ENCODE measurements around the gene ARF5. TPM values are rescaled to one million over a fixed set of nuclear protein-coding genes. Genes with fewer than 3 reads are reported as not detected.

Gene ARF5
- polyA plus RNA-seq, 1 donor, result 225 TPM

- Histone ChIP-seq H3K9me3 (ENCODE audit: control insufficient read depth, low read depth, low read length) (peaks cover 9% of the 10 kb centered on the region), H3K27ac (ENCODE audit: low read length) (no peak overlapping the region), H3K27me3 (ENCODE audit: control insufficient read depth, insufficient read depth, low read length) (no peaks in the 10 kb centered on the region), H3K36me3 (ENCODE audit: control insufficient read depth, insufficient read depth, low read length) (no peaks in the 10 kb centered on the region), H3K4me1 (ENCODE audit: control insufficient read depth, insufficient read depth, low read length) (no peaks in the 10 kb centered on the region), H3K4me3 (ENCODE audit: low read length) (no peak overlapping the region)
- no CpG with 5 or more reads among the region's 6 CpGs for WGBS (ENCODE audit: insufficient coverage, low lambda C conversion rate)
- no peak for DNase-seq
Observed at GRCh38 chr7:127608446-127608845, 20.2 kb downstream of the ARF5 start.

DNA sequence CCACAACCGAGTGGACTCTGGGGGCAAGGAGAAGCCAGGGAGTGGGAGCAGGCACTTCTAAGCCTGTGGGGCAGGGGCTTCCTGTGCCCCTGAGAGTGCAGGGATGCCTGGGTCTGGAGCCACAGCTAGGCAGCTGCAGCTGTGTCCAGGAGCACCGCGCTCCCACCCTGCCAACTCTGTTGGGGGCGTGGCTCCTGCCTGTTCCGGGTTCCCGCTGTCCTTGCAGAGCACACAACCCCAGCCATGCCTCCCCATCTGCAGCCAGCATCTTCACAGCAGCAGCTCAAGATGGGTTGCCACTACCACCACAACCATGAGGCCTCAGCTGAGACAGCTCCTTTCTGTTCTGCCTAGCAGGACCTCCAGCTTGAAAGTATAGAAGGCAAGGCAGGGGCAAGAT is 21.1 kb downstream of the ARF5 start:
- Histone ChIP-seq H3K27ac (ENCODE audit: low read length) (no peak overlapping the region), H3K27me3 (ENCODE audit: control insufficient read depth, insufficient read depth, low read length) (no peaks in the 10 kb centered on the region), H3K4me1 (ENCODE audit: control insufficient read depth, insufficient read depth, low read length) (no peaks in the 10 kb centered on the region), H3K9me3 (ENCODE audit: control insufficient read depth, low read depth, low read length) (peaks cover 9% of the 10 kb centered on the region), H3K4me3 (ENCODE audit: low read length) (no peak overlapping the region), H3K36me3 (ENCODE audit: control insufficient read depth, insufficient read depth, low read length) (no peaks in the 10 kb centered on the region)
- DNase-seq, result no peak
- no CpG with 5 or more reads among the region's 6 CpGs for WGBS (ENCODE audit: insufficient coverage, low lambda C conversion rate)

- WGBS (ENCODE audit: insufficient coverage, low lambda C conversion rate), result no CpG with 5 or more reads among the region's 1 CpG
- no peak overlapping the region for H3K4me3 ChIP-seq (ENCODE audit: low read length)
- no peaks in the 10 kb centered on the region for H3K36me3 ChIP-seq (ENCODE audit: control insufficient read depth, insufficient read depth, low read length)
- peaks cover 23% of the 10 kb centered on the region for H3K27me3 ChIP-seq (ENCODE audit: control insufficient read depth, insufficient read depth, low read length)
- peaks cover 9% of the 10 kb centered on the region for H3K9me3 ChIP-seq (ENCODE audit: control insufficient read depth, low read depth, low read length)
- no peak overlapping the region for H3K27ac ChIP-seq (ENCODE audit: low read length)
- no peak for DNase-seq
- H3K4me1 ChIP-seq (ENCODE audit: control insufficient read depth, insufficient read depth, low read length), result no peaks in the 10 kb centered on the region
Observed at GRCh38 chr7:127612263-127612662, 24.1 kb downstream of the ARF5 start.

DNA sequence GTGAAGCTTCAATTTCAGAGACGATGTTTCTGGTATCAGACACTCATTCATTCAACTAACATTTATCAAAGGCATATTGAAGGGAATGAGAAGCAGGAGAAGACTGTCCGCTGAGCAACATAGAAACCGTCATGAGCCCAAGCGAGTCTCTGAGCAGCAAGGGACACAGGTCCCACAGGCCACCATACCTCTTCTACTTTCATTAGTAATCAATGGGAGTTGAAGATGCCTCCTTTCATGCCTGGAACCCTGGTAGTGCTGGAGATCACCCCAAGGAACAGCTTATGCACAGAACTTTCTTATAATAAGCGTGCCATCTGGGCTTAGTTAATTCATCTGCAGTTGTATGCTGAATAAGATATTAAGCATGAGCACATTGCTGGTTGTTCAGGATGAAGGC is 28.5 kb downstream of the ARF5 start:
- Histone ChIP-seq H3K27me3 (ENCODE audit: control insufficient read depth, insufficient read depth, low read length) (peaks cover 50% of the 10 kb centered on the region), H3K27ac (ENCODE audit: low read length) (no peak overlapping the region), H3K4me3 (ENCODE audit: low read length) (no peak overlapping the region), H3K36me3 (ENCODE audit: control insufficient read depth, insufficient read depth, low read length) (no peaks in the 10 kb centered on the region), H3K9me3 (ENCODE audit: control insufficient read depth, low read depth, low read length) (no peaks in the 10 kb centered on the region), H3K4me1 (ENCODE audit: control insufficient read depth, insufficient read depth, low read length) (no peaks in the 10 kb centered on the region)
- WGBS (ENCODE audit: insufficient coverage, low lambda C conversion rate), result no CpG with 5 or more reads among the region's 5 CpGs
- DNase-seq, result no peak

GRCh38 chr7:127618042-127618441 is 29.8 kb downstream of the ARF5 start, which contains the start of gene PAX4:
TSS of gene PAX4 (minus strand) at chr7:127618142. CDS start at chr7:127615928, 2,214 bp downstream.
- no peak within 1 kb of the TSS for H3K4me3 ChIP-seq (ENCODE audit: low read length)
- no peak within 1 kb of the TSS for H3K27ac ChIP-seq (ENCODE audit: low read length)
- H3K36me3 ChIP-seq (ENCODE audit: control insufficient read depth, insufficient read depth, low read length), result no peaks in the 10 kb centered on the region
- DNase-seq, result no peak
- no peaks in the 10 kb centered on the region for H3K4me1 ChIP-seq (ENCODE audit: control insufficient read depth, insufficient read depth, low read length)
- no CpG with 5 or more reads among the region's 2 CpGs for WGBS (ENCODE audit: insufficient coverage, low lambda C conversion rate)
- no peaks in the 10 kb centered on the region for H3K9me3 ChIP-seq (ENCODE audit: control insufficient read depth, low read depth, low read length)
- peaks cover 50% of the 10 kb centered on the region for H3K27me3 ChIP-seq (ENCODE audit: control insufficient read depth, insufficient read depth, low read length)

DNA sequence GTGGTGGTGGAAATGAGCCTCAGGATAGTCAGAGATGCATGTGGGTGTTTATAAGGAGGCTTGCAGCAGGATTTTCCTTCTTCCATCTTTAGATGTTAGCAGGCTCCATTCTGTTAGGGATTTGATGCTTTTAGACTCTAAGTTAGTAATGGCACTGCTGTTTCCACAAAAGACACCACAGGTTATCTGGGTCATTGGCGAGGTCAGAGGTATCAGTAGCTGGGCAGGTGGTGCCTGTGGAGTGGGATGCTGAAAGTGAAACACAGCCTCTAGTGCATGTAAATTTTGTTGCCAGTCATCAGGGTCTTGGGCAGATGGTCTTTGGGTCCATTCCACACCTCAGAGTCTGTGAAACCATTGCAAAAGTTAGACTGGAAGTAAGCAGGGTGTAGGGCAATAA is 30.6 kb downstream of the ARF5 start:
- no peaks in the 10 kb centered on the region for H3K9me3 ChIP-seq (ENCODE audit: control insufficient read depth, low read depth, low read length)
- H3K4me1 ChIP-seq (ENCODE audit: control insufficient read depth, insufficient read depth, low read length), result no peaks in the 10 kb centered on the region
- no CpG with 5 or more reads among the region's 1 CpG for WGBS (ENCODE audit: insufficient coverage, low lambda C conversion rate)
- DNase-seq, result no peak
- H3K4me3 ChIP-seq (ENCODE audit: low read length), result no peak overlapping the region
- H3K36me3 ChIP-seq (ENCODE audit: control insufficient read depth, insufficient read depth, low read length), result no peaks in the 10 kb centered on the region
- peaks cover 50% of the 10 kb centered on the region for H3K27me3 ChIP-seq (ENCODE audit: control insufficient read depth, insufficient read depth, low read length)
- H3K27ac ChIP-seq (ENCODE audit: low read length), result no peak overlapping the region

DNA sequence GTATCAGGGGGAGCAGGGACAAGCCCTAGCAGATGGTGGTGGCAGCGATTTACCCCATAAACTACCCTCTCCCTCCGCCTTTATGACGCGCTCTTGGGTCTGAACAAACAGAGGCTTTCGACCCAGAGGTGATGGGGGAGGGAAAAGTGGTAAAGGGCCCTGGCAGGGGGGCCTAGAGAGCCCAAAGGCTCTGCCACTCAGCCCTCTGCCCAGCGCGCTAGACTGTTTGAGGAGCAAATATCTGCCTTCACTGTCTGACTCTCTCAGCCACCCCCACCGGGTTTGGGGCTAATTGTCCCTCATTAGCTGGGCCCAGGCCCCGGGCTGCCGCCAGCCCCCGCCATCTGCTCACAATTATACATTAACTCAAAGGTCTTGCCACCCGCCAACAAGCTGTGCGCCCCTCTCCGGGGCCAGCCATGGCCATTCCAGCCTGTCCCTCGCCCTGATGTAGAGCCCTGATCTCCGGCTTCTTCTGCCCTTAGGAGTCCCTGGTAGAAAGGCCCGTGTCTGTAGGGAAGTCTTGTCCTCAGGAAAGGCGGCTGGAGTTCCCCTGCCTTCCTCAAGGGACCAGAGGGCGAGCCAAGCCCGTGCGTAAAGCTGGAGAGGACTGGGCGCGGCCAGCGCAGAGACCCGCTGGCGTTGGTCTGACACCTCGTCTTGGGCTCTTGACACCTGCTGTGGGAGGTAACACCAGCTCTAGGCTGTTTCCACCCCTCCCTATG is 31.6 kb downstream of the ARF5 start:
- Histone ChIP-seq H3K4me1 (ENCODE audit: control insufficient read depth, insufficient read depth, low read length) (no peaks in the 10 kb centered on the region), H3K9me3 (ENCODE audit: control insufficient read depth, low read depth, low read length) (no peaks in the 10 kb centered on the region), H3K27ac (ENCODE audit: low read length) (no peak overlapping the region), H3K4me3 (ENCODE audit: low read length) (no peak overlapping the region), H3K36me3 (ENCODE audit: control insufficient read depth, insufficient read depth, low read length) (no peaks in the 10 kb centered on the region), H3K27me3 (ENCODE audit: control insufficient read depth, insufficient read depth, low read length) (peaks cover 46% of the 10 kb centered on the region)
- WGBS (ENCODE audit: insufficient coverage, low lambda C conversion rate), result no CpG with 5 or more reads among the region's 27 CpGs
- DNase-seq, result peak in 1 of 2 donors; percentile 29

DNA sequence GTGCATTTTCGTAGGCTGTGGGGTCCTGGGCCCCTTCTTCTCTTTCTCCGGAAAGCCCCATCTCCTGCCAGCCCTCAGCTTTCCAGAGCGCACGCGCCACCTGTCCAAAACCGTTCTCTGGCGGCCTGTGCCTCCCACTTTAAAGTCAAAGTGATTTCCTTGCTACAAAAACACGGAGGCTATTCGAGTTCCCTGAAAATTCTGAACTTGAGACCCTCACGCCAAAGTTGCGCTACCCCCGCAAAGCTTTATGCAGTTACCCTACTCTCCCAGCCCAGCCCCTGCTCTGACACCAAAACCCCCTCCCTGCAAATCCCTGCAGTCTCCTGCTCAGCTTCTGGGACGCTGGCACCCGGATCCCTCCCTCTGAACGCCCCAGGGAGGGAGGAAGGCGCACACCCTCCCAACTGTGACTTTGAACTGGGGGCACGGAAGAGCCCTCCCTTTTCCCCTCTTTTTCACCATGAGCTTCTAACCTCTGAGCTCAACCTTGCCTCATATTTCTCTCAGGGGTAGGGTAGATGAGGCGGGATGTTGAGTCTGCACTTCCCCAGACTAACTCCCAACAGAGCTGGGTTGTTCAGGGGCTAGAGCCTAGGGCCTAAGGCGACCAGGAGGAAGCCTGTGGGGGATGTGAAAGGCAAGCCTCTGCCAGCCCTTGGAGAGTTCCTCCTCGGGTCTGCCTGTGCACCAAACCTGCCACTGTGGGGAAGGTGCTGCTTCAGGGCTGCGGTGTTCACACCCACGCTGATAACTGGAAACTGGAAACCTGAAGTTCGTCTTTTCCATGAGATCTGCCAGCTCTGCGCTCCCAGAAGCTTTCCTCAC is 32.4 kb downstream of the ARF5 start:
- Histone ChIP-seq H3K4me3 (ENCODE audit: low read length) (no peak overlapping the region), H3K9me3 (ENCODE audit: control insufficient read depth, low read depth, low read length) (no peaks in the 10 kb centered on the region), H3K36me3 (ENCODE audit: control insufficient read depth, insufficient read depth, low read length) (no peaks in the 10 kb centered on the region), H3K4me1 (ENCODE audit: control insufficient read depth, insufficient read depth, low read length) (no peaks in the 10 kb centered on the region), H3K27me3 (ENCODE audit: control insufficient read depth, insufficient read depth, low read length) (peaks cover 39% of the 10 kb centered on the region), H3K27ac (ENCODE audit: low read length) (no peak overlapping the region)
- DNase-seq, result peak in 1 of 2 donors; percentile 24
- WGBS (ENCODE audit: insufficient coverage, low lambda C conversion rate), result 20% methylated on average over 1 of the region's 24 CpGs

DNA sequence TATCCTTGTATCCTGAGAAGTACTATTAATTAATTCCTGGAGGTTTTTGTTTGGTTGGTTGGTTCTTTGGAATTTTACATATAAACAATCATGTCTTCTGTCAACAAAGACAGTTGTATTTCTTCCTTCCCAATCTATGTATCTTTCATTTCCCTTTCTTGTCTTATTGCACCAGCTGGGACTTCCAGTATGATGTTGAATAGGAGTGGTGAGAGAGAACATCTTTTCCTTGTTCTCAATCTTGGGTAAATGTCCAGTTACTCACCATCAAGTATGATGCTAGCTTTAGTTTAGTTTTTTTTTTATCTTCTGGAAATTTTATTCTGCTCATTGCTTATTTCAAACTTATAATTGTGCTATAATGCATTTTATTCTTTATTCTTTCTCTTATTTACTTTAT is 37.1 kb downstream of the ARF5 start:
- DNase-seq, result no peak
- Histone ChIP-seq H3K4me3 (ENCODE audit: low read length) (no peak overlapping the region), H3K36me3 (ENCODE audit: control insufficient read depth, insufficient read depth, low read length) (no peaks in the 10 kb centered on the region), H3K27ac (ENCODE audit: low read length) (no peak overlapping the region), H3K9me3 (ENCODE audit: control insufficient read depth, low read depth, low read length) (no peaks in the 10 kb centered on the region), H3K4me1 (ENCODE audit: control insufficient read depth, insufficient read depth, low read length) (peaks cover 2% of the 10 kb centered on the region), H3K27me3 (ENCODE audit: control insufficient read depth, insufficient read depth, low read length) (peaks cover 8% of the 10 kb centered on the region)

- H3K27ac ChIP-seq (ENCODE audit: low read length), result no peak overlapping the region
- no peaks in the 10 kb centered on the region for H3K36me3 ChIP-seq (ENCODE audit: control insufficient read depth, insufficient read depth, low read length)
- H3K4me1 ChIP-seq (ENCODE audit: control insufficient read depth, insufficient read depth, low read length), result peaks cover 2% of the 10 kb centered on the region
- no CpG with 5 or more reads among the region's 3 CpGs for WGBS (ENCODE audit: insufficient coverage, low lambda C conversion rate)
- no peak for DNase-seq
- H3K4me3 ChIP-seq (ENCODE audit: low read length), result no peak overlapping the region
- no peaks in the 10 kb centered on the region for H3K27me3 ChIP-seq (ENCODE audit: control insufficient read depth, insufficient read depth, low read length)
- H3K9me3 ChIP-seq (ENCODE audit: control insufficient read depth, low read depth, low read length), result no peaks in the 10 kb centered on the region
Observed at GRCh38 chr7:127628445-127628844, 40.2 kb downstream of the ARF5 start.

All from large intestine (tissue), 3 donors.